ENCODE measurements around the gene GPATCH2L.

The GPATCH2L gene

GRCh38 chr14:76203086-76204001 is 51.6 kb downstream of the GPATCH2L start:
- peak; percentile 61 for DNase-seq

- DNase-seq: no peak
Observed at GRCh38 chr14:76204461-76205230, 52.9 kb downstream of the GPATCH2L start.

GRCh38 chr14:76205708-76206107 is 54.0 kb downstream of the GPATCH2L start:
- DNase-seq: no peak

- no peak for DNase-seq
Observed at GRCh38 chr14:76208340-76208739, 56.6 kb downstream of the GPATCH2L start.

- DNase-seq: no peak
Observed at GRCh38 chr14:76212242-76212641, 60.5 kb downstream of the GPATCH2L start.

- DNase-seq: no peak
Observed at GRCh38 chr14:76217179-76217578, 65.5 kb downstream of the GPATCH2L start.

- DNase-seq: no peak
Observed at GRCh38 chr14:76218662-76219061, 66.9 kb downstream of the GPATCH2L start.

- no peak for DNase-seq
Observed at GRCh38 chr14:76219873-76220272, 68.2 kb downstream of the GPATCH2L start.

- no peak for DNase-seq
Observed at GRCh38 chr14:76227450-76228050, 75.8 kb downstream of the GPATCH2L start.

GRCh38 chr14:76228138-76228537 is 76.4 kb downstream of the GPATCH2L start:
- DNase-seq: no peak

GRCh38 chr14:76232800-76233199 is 81.1 kb downstream of the GPATCH2L start:
- DNase-seq: no peak

- DNase-seq: no peak
Observed at GRCh38 chr14:76235628-76236027, 83.9 kb downstream of the GPATCH2L start.

GRCh38 chr14:76236172-76237130 is 84.7 kb downstream of the GPATCH2L start:
- no peak for DNase-seq

- DNase-seq: no peak
Observed at GRCh38 chr14:76237349-76237990, 85.7 kb downstream of the GPATCH2L start.

- no peak for DNase-seq
Observed at GRCh38 chr14:76245097-76245496, 93.4 kb downstream of the GPATCH2L start.

- DNase-seq: no peak
Observed at GRCh38 chr14:76250302-76250701, 98.6 kb downstream of the GPATCH2L start.

- DNase-seq: no peak
Observed at GRCh38 chr14:76252471-76252870, 100.7 kb downstream of the GPATCH2L start.

- DNase-seq: no peak
Observed at GRCh38 chr14:76253111-76253510, 101.4 kb downstream of the GPATCH2L start.

- DNase-seq: no peak
Observed at GRCh38 chr14:76256545-76256944, 104.8 kb downstream of the GPATCH2L start.

- DNase-seq: no peak
Observed at GRCh38 chr14:76257111-76257803, 105.5 kb downstream of the GPATCH2L start.

GRCh38 chr14:76257842-76258397 is 106.2 kb downstream of the GPATCH2L start:
- DNase-seq: no peak

Measured in T1000 (cell line).